CD4-positive, CD25-positive, alpha-beta regulatory T cell (primary cell): ENCODE measurements around the gene SAMD4A. TPM values are rescaled to one million over a fixed set of nuclear protein-coding genes. Genes with fewer than 3 reads are reported as not detected.

ENCODE experiments used
- ATAC-seq, 2 donors: fragments of 150-1000 bp; cut with Tn5 transposase; one replicate each; pipeline ENCODE4 v1.10.0; 2021; ENCODE audit warnings: low read depth in 2 of 2, moderate number of reproducible peaks in 2 of 2, moderate library complexity in 1 of 2
- DNase-seq, 3 donors: peaks; one replicate each; pipeline versions ENCODE4 v3.0.0 to v3.0.0-alpha.2; 2012 to 2022; ENCODE audit warnings: mixed read lengths in 1 of 3
- H3K27ac ChIP-seq: one replicate; pipeline ENCODE4 v1.7.0; 2013; ENCODE audit warnings: mild to moderate bottlenecking, low read length; ENCODE audit not compliant: insufficient read depth, poor library complexity, severe bottlenecking
- H3K27me3 ChIP-seq: one replicate; pipeline ENCODE4 v1.7.0; 2013; ENCODE audit warnings: low read length; ENCODE audit not compliant: control insufficient read depth, insufficient read depth
- H3K36me3 ChIP-seq: one replicate; pipeline ENCODE4 v1.7.0; 2013; ENCODE audit warnings: mild to moderate bottlenecking, low read length, moderate library complexity; ENCODE audit not compliant: control insufficient read depth, insufficient read depth
- H3K4me1 ChIP-seq: 2 replicates; pipeline ENCODE4 v1.7.0; 2013; ENCODE audit warnings: mild to moderate bottlenecking, low read length; ENCODE audit not compliant: insufficient read depth, control insufficient read depth, poor library complexity, severe bottlenecking
- H3K4me3 ChIP-seq: one replicate; pipeline ENCODE4 v1.7.0; 2013; ENCODE audit warnings: low read depth, mild to moderate bottlenecking, low read length, moderate library complexity
- H3K9me3 ChIP-seq, 2 experiments: 1 replicate in 1 of 2; 2 replicates in 1 of 2; pipeline ENCODE4 v1.7.0; 2013; ENCODE audit warnings: low read length in 2 of 2, mild to moderate bottlenecking in 1 of 2, moderate library complexity in 1 of 2; ENCODE audit not compliant: control insufficient read depth in 2 of 2
- H3K27ac Mint-ChIP-seq, 3 donors: one replicate each; pipeline ENCODE4 v1.8.0; 2020 to 2022; ENCODE audit warnings: mild to moderate bottlenecking in 3 of 3, mixed read lengths in 3 of 3, moderate library complexity in 2 of 3
- H3K27me3 Mint-ChIP-seq: one replicate; pipeline ENCODE4 v1.8.0; 2022; ENCODE audit warnings: mild to moderate bottlenecking, mixed read lengths
- H3K36me3 Mint-ChIP-seq: one replicate; pipeline ENCODE4 v1.8.0; 2020; ENCODE audit warnings: mixed read lengths
- H3K4me1 Mint-ChIP-seq, 4 donors: one replicate each; pipeline ENCODE4 v1.8.0; 2020 to 2022; ENCODE audit warnings: mixed read lengths in 4 of 4, mild to moderate bottlenecking in 1 of 4
- H3K4me3 Mint-ChIP-seq, 4 donors: one replicate each; pipeline ENCODE4 v1.8.0; 2020 to 2022; ENCODE audit warnings: mild to moderate bottlenecking in 4 of 4, mixed read lengths in 4 of 4, moderate library complexity in 3 of 4
- H3K9me3 Mint-ChIP-seq, 7 donors: one replicate each; pipeline ENCODE4 v1.8.0; 2020 to 2022; ENCODE audit warnings: mixed read lengths in 7 of 7, mild to moderate bottlenecking in 3 of 7, moderate library complexity in 2 of 7
- polyA plus RNA-seq, 4 donors: library from polyadenylated mRNA; unstranded; fragments of 300-500 nt; fragmentation: Illumina TruSeq; gene quantifications; one replicate each; pipeline ENCODE4 v1.2.3, GENCODE V29; 2021
- total RNA-seq: library from RNA; stranded (reverse); gene quantifications from one replicate; pipeline ENCODE4 v1.2.3, GENCODE V29; 2022

SAMD4A gene
- total and polyA plus RNA-seq, 5 donors from 2014 or later, result 0.05 to 7.9 (median 0.13) TPM; not detected in 1

DNA sequence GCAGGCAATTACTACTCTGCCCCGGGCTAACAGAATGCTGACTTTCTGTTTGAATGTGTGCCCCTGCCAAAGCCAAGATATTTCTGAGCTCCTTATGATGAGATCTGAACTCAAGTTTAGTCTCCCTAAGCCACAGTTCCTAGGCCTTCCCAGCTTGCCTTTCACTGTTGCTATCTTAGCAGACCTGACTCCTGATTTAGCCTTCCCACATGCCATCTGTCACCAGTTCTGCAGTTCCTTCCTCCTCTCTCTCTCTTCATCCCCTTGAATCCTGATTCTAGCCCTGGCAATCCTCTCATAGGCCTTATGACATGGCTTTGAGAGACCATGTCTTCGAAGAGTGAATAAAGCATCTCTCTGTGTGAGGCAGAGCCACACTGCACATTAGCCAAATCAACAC lies 12.5 kb upstream of the SAMD4A start:
- Histone ChIP-seq H3K36me3 (no peaks in the 10 kb centered on the region), H3K27ac (no peak overlapping the region), H3K4me1 (no peaks in the 10 kb centered on the region), H3K9me3 (no peaks in the 10 kb centered on the region), H3K4me3 (no peak overlapping the region), H3K27me3 (no peaks in the 10 kb centered on the region)
- no peak for ATAC-seq
- Mint-ChIP-seq H3K27ac (no peak overlapping the region), H3K4me1 (no peaks in the 10 kb centered on the region), H3K36me3 (no peaks in the 10 kb centered on the region), H3K27me3 (peaks cover 25% of the 10 kb centered on the region), H3K4me3 (no peak overlapping the region), H3K9me3 (peaks cover 0 to 2% (median 0%) of the 10 kb centered on the region in 7 donors)
- DNase-seq, result no peak

DNA sequence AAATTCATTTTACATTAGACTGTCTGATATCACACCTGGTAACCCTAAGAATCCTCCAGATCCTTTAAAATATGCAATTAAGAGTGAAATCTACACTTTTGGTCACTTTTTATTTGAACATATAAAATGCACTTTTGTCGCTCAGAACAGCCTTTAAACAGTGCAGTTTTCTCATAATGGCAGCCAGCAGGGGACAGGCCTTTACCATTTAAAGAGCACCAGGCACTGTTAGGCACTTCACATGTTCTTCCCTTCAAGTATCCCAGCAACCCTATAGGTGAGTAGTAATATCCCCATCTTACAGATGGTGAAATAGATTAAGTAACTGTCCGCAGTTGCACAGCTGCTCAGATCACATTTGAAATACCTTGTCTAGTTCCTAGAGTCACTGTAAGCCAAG lies 11.3 kb upstream of the SAMD4A start:
- H3K27me3 ChIP-seq, result no peaks in the 10 kb centered on the region
- no peaks in the 10 kb centered on the region for H3K4me1 Mint-ChIP-seq
- H3K27me3 Mint-ChIP-seq, result peaks cover 31% of the 10 kb centered on the region
- H3K9me3 Mint-ChIP-seq, result peaks cover 0 to 2% (median 0%) of the 10 kb centered on the region in 7 donors
- DNase-seq (peak in 1 of 3 donors; percentile 7), ATAC-seq (no peak)
- no peaks in the 10 kb centered on the region for H3K9me3 ChIP-seq
- H3K4me3 ChIP-seq, result no peak overlapping the region
- no peak overlapping the region for H3K27ac Mint-ChIP-seq
- H3K27ac ChIP-seq, result no peak overlapping the region
- no peaks in the 10 kb centered on the region for H3K4me1 ChIP-seq
- H3K36me3 Mint-ChIP-seq, result no peaks in the 10 kb centered on the region
- no peak overlapping the region for H3K4me3 Mint-ChIP-seq
- H3K36me3 ChIP-seq, result no peaks in the 10 kb centered on the region

DNA sequence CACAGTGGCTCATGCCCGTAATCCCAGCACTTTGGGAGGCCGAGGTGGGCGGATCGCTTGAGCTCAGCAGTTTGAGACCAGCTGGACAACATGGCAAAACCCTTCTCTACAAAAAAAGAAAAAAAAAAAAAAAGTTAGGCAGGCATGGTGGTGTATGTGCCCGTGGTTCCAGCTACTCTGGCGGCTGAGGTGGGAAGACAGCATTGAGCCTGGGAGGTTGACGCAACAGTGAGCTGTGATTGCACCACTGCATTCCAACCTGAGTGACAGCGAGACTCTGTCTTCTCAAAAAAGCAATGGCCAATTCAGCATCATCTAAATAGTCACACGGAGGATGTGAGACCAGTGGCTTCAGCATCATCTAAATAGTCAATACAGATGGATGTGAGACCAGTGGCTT lies 10.4 kb upstream of the SAMD4A start:
- H3K4me1 ChIP-seq, result no peaks in the 10 kb centered on the region
- H3K9me3 ChIP-seq, result no peaks in the 10 kb centered on the region
- H3K4me3 ChIP-seq, result no peak overlapping the region
- H3K9me3 Mint-ChIP-seq, result peaks cover 0 to 2% (median 0%) of the 10 kb centered on the region in 7 donors
- no peak for ATAC-seq
- no peak overlapping the region for H3K27ac ChIP-seq
- no peaks in the 10 kb centered on the region for H3K27me3 ChIP-seq
- no peak for DNase-seq
- H3K36me3 Mint-ChIP-seq, result no peaks in the 10 kb centered on the region
- H3K36me3 ChIP-seq, result no peaks in the 10 kb centered on the region
- H3K4me1 Mint-ChIP-seq, result no peaks in the 10 kb centered on the region
- H3K27me3 Mint-ChIP-seq, result peaks cover 36% of the 10 kb centered on the region
- no peak overlapping the region for H3K4me3 Mint-ChIP-seq
- no peak overlapping the region for H3K27ac Mint-ChIP-seq

DNA sequence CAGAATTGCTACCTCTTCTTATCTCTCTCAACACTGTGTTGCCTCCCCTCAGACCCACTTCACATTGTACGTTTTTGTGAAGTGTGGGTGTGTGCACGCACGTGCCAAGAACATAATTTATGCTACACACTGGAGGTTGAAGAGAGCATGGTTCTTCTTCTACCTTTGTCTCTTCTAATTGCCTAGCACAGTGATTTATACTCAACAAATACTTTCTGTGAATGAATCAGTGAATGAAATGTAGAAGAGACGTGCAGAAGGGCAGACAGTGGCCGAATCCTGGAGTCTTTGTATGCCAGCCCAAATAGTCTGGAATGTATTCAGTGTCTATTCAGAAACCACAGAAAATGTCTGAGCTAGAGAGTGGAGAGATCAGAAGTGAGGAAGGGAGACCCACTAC lies 4.6 kb upstream of the SAMD4A start:
- no peaks in the 10 kb centered on the region for H3K36me3 ChIP-seq
- peaks cover 47% of the 10 kb centered on the region for H3K27me3 Mint-ChIP-seq
- H3K9me3 Mint-ChIP-seq, result peaks cover 0 to 3% (median 0%) of the 10 kb centered on the region in 7 donors
- DNase-seq (no peak), ATAC-seq (no peak)
- no peak overlapping the region for H3K4me3 Mint-ChIP-seq
- no peak overlapping the region for H3K4me3 ChIP-seq
- no peak overlapping the region for H3K27ac ChIP-seq
- no peaks in the 10 kb centered on the region for H3K36me3 Mint-ChIP-seq
- peaks cover 23% of the 10 kb centered on the region for H3K4me1 ChIP-seq
- no peaks in the 10 kb centered on the region for H3K9me3 ChIP-seq
- H3K27ac Mint-ChIP-seq, result no peak overlapping the region
- peaks cover 6% of the 10 kb centered on the region for H3K27me3 ChIP-seq
- peaks cover 6 to 12% (median 8%) of the 10 kb centered on the region in 4 donors for H3K4me1 Mint-ChIP-seq

DNA sequence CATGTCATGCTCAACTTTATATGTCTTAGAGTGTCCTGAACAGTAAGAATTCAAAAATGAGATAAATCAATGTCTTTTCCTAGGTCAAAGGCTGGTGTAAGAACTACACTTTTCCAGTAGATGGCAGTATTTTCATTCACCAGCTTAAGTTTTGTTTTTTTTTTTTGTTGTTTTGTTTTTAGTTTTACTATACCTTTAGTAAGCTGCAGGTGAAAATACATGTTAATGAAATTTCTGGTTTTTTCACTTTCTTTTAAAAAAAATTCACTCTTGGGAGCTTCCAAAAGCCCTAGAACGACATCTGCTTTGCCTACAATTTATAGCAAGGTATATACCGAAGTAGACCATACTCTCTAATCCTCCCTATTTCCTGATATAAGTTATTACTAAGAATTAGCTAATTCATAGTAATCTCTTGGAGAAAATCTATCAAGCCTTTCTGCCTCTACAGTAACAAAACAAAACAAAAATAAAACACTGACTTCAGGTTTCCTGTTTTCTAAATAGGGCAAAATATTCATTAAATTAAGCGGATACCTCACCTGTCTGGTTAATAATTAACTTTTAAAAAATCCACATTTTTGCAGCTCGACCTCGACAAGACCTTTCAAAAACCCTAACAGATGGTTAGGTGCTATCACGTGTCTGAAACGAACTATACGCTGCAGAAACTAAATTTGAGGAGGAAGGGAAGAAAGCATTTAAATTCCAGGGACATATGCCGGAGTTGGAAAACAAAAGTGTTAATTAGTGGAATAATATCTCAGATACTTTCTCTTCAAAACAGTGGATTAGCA lies 2.7 kb upstream of the SAMD4A start:
- Mint-ChIP-seq H3K9me3 (peaks cover 0 to 3% (median 0%) of the 10 kb centered on the region in 7 donors), H3K36me3 (no peaks in the 10 kb centered on the region), H3K4me1 (peaks cover 6 to 16% (median 10%) of the 10 kb centered on the region in 4 donors), H3K27ac (peak overlapping the region; percentile 48 to 93 (median 61)), H3K27me3 (peaks cover 47% of the 10 kb centered on the region), H3K4me3 (peak overlapping the region; percentile 82 to 91 (median 88))
- Histone ChIP-seq H3K9me3 (no peaks in the 10 kb centered on the region), H3K4me3 (peak overlapping the region; percentile 70), H3K36me3 (no peaks in the 10 kb centered on the region), H3K27me3 (peaks cover 10% of the 10 kb centered on the region), H3K27ac (peak overlapping the region; percentile 75), H3K4me1 (peaks cover 33% of the 10 kb centered on the region)
- peak in 2 of 3 donors; percentile 70 to 72 for DNase-seq
- ATAC-seq, result no peak

DNA sequence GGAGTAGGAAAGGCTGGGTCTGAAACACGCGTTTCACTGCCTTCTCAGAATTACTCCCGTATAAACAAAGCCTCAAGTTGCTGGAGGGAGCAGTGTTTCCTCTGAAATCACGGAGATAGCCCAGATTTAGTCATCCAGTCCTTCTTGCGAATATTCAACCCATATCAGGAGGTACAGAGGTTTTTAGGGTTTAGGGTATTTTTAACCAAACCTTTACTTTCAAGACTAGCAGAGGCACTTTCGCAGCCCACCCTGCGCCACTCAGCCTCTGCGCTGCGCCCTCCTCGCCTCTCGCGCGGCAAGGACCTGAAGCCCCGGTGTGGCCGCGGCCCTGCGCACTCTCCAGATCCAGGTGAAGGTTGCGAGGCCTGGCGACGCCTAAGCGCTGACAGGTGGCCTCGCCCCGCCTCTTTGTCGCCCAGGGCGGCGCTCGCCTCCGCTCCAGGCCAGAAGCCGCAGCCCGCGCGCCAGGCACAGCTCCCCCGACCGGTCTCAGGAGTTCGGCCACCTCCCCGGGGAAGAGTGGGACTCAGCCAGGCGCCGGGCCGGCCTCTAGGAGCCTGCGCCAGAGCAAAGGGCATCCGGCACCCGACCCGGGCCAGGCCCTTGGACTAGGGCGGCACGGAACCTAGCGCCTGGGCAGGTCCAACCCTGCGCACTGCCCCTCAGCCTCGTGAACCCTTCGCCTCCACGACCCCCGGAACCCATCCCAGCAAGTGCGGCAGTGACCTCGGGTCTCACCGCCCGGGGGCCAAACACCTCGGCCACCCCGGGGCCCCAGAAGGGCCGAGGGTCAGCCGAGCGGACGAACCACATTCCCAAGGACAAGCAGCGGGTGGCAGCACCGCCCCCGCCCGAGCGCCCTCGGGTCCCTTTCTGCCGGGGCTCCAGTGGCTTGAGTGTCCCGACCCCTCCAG lies 1.8 kb upstream of the SAMD4A start:
- H3K4me3 Mint-ChIP-seq, result peak overlapping the region; percentile 82 to 94 (median 89)
- H3K4me1 Mint-ChIP-seq, result peaks cover 6 to 16% (median 10%) of the 10 kb centered on the region in 4 donors
- Histone ChIP-seq H3K36me3 (no peaks in the 10 kb centered on the region), H3K4me1 (peaks cover 33% of the 10 kb centered on the region), H3K4me3 (peak overlapping the region; percentile 70), H3K27me3 (peaks cover 16% of the 10 kb centered on the region), H3K9me3 (no peaks in the 10 kb centered on the region), H3K27ac (peak overlapping the region; percentile 75)
- peak; percentile 40 to 50 for ATAC-seq
- peak; percentile 42 to 72 (median 65) for DNase-seq
- H3K27ac Mint-ChIP-seq, result peak overlapping the region; percentile 48 to 93 (median 61)
- peaks cover 52% of the 10 kb centered on the region for H3K27me3 Mint-ChIP-seq
- no peaks in the 10 kb centered on the region for H3K36me3 Mint-ChIP-seq
- H3K9me3 Mint-ChIP-seq, result peaks cover 0 to 3% (median 0%) of the 10 kb centered on the region in 7 donors

DNA sequence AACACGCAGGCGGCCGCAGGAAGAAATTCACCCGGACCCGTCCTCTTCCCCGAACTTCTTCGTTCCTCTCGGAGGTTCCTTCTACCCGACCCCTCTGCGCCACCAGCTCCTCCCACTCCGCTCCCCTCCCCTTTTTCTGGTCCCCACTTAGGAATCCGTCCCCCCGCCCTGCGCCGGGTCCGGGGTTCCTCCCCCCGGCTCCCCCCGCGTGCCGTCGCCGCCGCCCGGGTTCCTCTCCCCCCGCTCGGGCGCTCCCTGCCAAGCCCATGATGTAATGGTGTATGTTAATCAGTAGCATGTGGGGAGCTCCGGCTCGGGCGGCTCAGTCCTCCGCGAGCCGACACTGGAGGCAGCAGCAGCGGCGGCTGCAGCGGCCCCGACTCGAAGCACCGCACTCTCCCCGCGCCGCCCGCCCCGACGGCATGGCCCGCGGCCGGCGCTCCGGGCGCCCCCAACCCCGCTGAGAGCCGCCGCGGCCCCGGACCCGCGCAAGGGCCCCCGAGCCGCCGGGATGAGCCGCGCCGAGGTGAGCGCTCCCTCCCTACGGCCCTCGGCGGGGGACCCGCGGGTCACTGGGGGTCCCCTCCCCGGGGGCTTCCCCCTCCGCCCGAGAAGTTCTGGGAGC lies 1.0 kb upstream of the SAMD4A start:
- Mint-ChIP-seq H3K27ac (peak overlapping the region; percentile 52 to 93 (median 56)), H3K4me1 (peaks cover 6 to 16% (median 10%) of the 10 kb centered on the region in 4 donors), H3K9me3 (peaks cover 0 to 3% (median 0%) of the 10 kb centered on the region in 7 donors), H3K36me3 (no peaks in the 10 kb centered on the region), H3K27me3 (peaks cover 51% of the 10 kb centered on the region), H3K4me3 (peak overlapping the region; percentile 82 to 94 (median 89))
- Histone ChIP-seq H3K36me3 (no peaks in the 10 kb centered on the region), H3K4me1 (peaks cover 33% of the 10 kb centered on the region), H3K9me3 (no peaks in the 10 kb centered on the region), H3K27ac (peak overlapping the region; percentile 75), H3K4me3 (no peak overlapping the region), H3K27me3 (peaks cover 17% of the 10 kb centered on the region)
- DNase-seq (peak; percentile 69 to 82 (median 82)), ATAC-seq (peak; percentile 79 to 80)
